Adrenal gland (tissue), 12 donors: ENCODE measurements around the gene CBFA2T3. TPM values are rescaled to one million over a fixed set of nuclear protein-coding genes. Genes with fewer than 3 reads are reported as not detected.

Experiments
- DNase-seq, 7 donors: peaks; one replicate each; pipeline ENCODE4 v3.0.0-alpha.2; 2019 to 2020
- H3K27ac ChIP-seq, 5 donors: fragments of 200-600 bp; sonication (generic) in 4 of 5; 1 replicate in 3 of 5; 2 replicates in 2 of 5; pipeline versions ENCODE4 v1.5.1 to v1.8.0; 2016 to 2020; ENCODE audit warnings: mild to moderate bottlenecking in 1 of 5
- H3K27me3 ChIP-seq: fragments of 200-600 bp; 2 replicates; pipeline ENCODE4 v1.8.0; 2021
- H3K36me3 ChIP-seq, 2 donors: fragments of 200-600 bp; replicated peaks in 1 of 2; 1 replicate in 1 of 2; 2 replicates in 1 of 2; pipeline versions ENCODE4 v1.5.1 to v1.8.0; 2018 to 2022
- H3K4me1 ChIP-seq, 2 donors: fragments of 200-600 bp; replicated peaks in 1 of 2; 1 replicate in 1 of 2; 2 replicates in 1 of 2; pipeline versions ENCODE4 v1.5.1 to v1.8.0; 2018 to 2021
- H3K4me3 ChIP-seq, 4 donors: fragments of 200-600 bp; sonication (generic) in 3 of 4; one replicate each; pipeline ENCODE4 v1.5.1; 2016 to 2018
- H3K9me3 ChIP-seq, 3 donors: fragments of 200-600 bp; sonication (generic) in 1 of 3; replicated peaks in 1 of 3; 1 replicate in 2 of 3; 2 replicates in 1 of 3; pipeline versions ENCODE4 v1.5.1 to v1.8.0; 2016 to 2021
- CTCF ChIP-seq, 6 experiments: fragments of 450-650 bp in 4 of 6; fragments of 200-600 bp in 2 of 6; sonication (generic) in 1 of 6; IDR thresholded peaks; 1 replicate in 5 of 6; 2 replicates in 1 of 6; pipeline versions ENCODE4 v1.5.1 to v1.8.0; 2016 to 2021; ENCODE audit warnings: antibody characterized with exemption in 6 of 6, mild to moderate bottlenecking in 2 of 6, moderate library complexity in 1 of 6
- POLR2A ChIP-seq, 2 donors: fragments of 450-650 bp; IDR thresholded peaks; one replicate each; pipeline ENCODE4 v1.6.1; 2017; ENCODE audit warnings: antibody characterized with exemption in 2 of 2, mild to moderate bottlenecking in 2 of 2, moderate library complexity in 1 of 2
- WGBS, 4 donors: extraction: QIAGEN DNeasy Blood & Tissue Kit in 2 of 4; methylation state at CpG; one replicate each; pipeline versions ENCODE4 v1.1.5 to v1.1.7; 2013 to 2017; 5-methylcytosine and 5-hydroxymethylcytosine counted together
- intact Hi-C, 2 donors: fragments of 100-400 bp; cut with DNase I; formaldehyde crosslinking; loops; one replicate each; pipeline versions ENCODE4 v1.14.1 to v1.15.0; 2022 to 2023
- polyA plus RNA-seq, 3 donors: library from polyadenylated mRNA; stranded (reverse); fragments of 200-250 nt in 2 of 3; fragments of 350-450 nt in 1 of 3; fragmentation: Illumina TruSeq in 1 of 3; extraction: RNeasy Lipid Tissue Mini Kit (QIAGEN cat#74804) in 1 of 3; gene quantifications; one replicate each; pipeline ENCODE4 v1.2.3, GENCODE V29; 2013 to 2014
- total RNA-seq, 9 donors: library from RNA; depleted of rRNA in 4 of 9; stranded (reverse); fragments of >200 nt in 4 of 9; fragments of 120-200 nt in 1 of 9; fragmentation: NEBNext Ultra II Directional in 1 of 9; extraction: Animal tissue kit (Norgen Biotek cat#: 25700) in 1 of 9; gene quantifications; one replicate each; pipeline versions ENCODE4 v1.1.0 to v1.2.4, GENCODE V29; 2013 to 2023
- donor health status: healthy with polysubstance abuse.
- donor health status: Bipolar disorder and iron deficiency.
- donor health status: DM: yes; HTN: yes; CAD: no.
- donor health status: DM: no; HTN: no; CAD: no.
- donor health status: DM: no; HTN: no; CAD: no.
- donor health status: DM: yes; HTN: yes; CAD: no.

The CBFA2T3 gene
- total and polyA plus RNA-seq, 12 donors = 0.30 to 16.9 (median 2.2) TPM

DNA sequence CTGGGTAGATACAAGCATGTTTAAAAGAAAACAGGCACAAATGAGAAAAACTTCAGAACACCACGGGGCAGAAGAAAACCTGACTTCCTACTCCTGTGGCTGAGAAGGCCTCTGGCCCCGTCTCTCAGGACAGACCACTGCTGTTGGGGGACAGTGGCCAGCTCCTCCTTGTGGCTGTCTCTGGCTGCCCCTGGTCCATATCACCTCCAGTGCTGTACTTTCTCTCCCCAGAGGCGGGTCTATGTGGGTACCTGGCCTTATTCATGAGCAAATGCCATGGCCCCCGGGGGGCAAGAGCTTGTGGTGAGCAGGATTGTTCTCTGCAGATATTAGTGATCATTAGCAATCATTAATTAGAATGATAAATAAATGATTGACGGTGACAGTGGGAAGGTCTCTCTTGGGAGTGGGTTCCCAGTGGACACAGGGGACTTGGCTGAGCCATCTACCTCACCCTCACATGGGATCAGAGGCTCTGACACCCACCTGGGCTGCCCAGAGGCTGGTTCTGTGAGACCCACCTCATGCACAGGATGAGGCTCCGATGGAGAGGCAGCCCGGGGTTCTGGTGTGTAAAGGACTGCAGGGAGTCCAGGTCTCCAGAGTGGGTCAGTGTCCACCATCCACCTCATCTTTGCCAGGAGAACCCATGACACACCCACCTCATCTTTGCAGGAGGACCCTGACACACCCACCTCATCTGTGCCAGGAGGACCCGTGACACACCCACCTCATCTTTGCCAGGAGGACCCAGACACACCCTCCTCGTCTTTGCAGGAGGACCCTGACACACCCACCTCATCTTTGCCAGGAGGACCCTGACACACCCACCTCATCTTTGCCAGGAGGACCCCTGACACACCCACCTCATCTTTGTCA lies 30.6 kb upstream of the CBFA2T3 start:
- H3K9me3 ChIP-seq = no peaks in the 10 kb centered on the region
- WGBS, 4 donors = 39 to 60% (median 52%) methylated on average over 7 to 9 of the region's 9 CpGs
- H3K4me1 ChIP-seq = no peaks in the 10 kb centered on the region
- H3K27ac ChIP-seq = no peak overlapping the region
- no peak overlapping the region for H3K4me3 ChIP-seq
- DNase-seq = no peak
- H3K36me3 ChIP-seq = no peaks in the 10 kb centered on the region
- TF ChIP-seq CTCF (IDR thresholded peaks at IDR 0.05) (no peak), POLR2A (IDR thresholded peaks at IDR 0.05) (no peak)
- H3K27me3 ChIP-seq = peaks cover 5% of the 10 kb centered on the region
- intact Hi-C loops = no loop called here

DNA sequence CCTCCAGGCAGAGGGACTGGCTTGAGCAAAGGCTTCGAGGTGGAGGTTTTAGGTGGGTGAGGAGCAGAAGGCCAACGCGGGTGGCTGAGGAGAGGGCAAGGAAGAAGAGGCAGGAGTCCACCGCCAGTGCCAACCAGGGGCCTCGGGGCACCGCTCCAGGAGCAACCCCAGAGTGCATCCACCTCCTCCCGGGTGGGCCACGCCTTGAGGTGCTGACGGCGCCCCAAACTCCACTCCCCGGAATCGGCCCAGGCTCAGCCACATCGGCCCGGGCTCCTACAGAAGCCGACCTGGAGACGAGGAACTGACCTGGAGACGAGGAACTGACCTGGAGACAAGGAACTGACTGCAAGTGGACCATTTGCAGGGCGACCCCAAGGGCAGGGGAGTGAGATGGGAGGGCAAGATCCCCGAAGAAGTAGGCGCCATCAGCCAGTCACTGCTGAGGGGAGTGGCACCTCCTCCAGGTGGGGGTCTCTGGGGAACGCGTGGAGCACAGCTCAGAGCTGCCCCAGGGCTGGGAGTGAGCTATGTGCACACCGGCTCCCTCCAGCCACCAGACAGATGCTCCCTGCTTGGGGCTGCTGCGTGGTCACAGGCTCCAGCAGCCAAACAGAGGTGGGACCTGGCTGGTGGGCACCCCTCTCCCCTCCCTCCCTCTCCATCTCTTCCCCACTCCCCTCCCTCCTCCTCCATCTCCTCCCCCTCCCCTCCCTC lies 29.2 kb upstream of the CBFA2T3 start:
- no peak for DNase-seq

GRCh38 chr16:89005201-89006035 lies 28.4 kb upstream of the CBFA2T3 start:
- Histone ChIP-seq H3K9me3 (no peaks in the 10 kb centered on the region), H3K36me3 (no peaks in the 10 kb centered on the region), H3K27ac (no peak overlapping the region), H3K4me1 (no peaks in the 10 kb centered on the region), H3K4me3 (no peak overlapping the region), H3K27me3 (peaks cover 13% of the 10 kb centered on the region)
- 79 to 82% (median 81%) methylated on average over 20 to 23 of the region's 23 CpGs for WGBS, 4 donors
- DNase-seq = no peak
- intact Hi-C loops = no loop called here
- no peak for TF ChIP-seq POLR2A (IDR thresholded peaks at IDR 0.05)
- TF ChIP-seq CTCF (IDR thresholded peaks at IDR 0.05) = no peak

More for the DNA sequence above, 29.2 kb upstream of the CBFA2T3 start:
- intact Hi-C loops = no loop called here
- no peaks in the 10 kb centered on the region for H3K9me3 ChIP-seq
- H3K36me3 ChIP-seq = no peaks in the 10 kb centered on the region
- no peak overlapping the region for H3K27ac ChIP-seq
- H3K4me1 ChIP-seq = no peaks in the 10 kb centered on the region
- peaks cover 11% of the 10 kb centered on the region for H3K27me3 ChIP-seq
- WGBS, 4 donors = 62 to 82% (median 76%) methylated on average over 6 to 24 of the region's 24 CpGs
- TF ChIP-seq POLR2A (IDR thresholded peaks at IDR 0.05) (no peak), CTCF (IDR thresholded peaks at IDR 0.05) (no peak)
- no peak overlapping the region for H3K4me3 ChIP-seq
